H1 (cell line): Measurements from ENCODE around the gene SURF1. TPM values are rescaled to one million over a fixed set of nuclear protein-coding genes. Genes with fewer than 3 reads are reported as not detected.

Source experiments
- CREB1 ChIP-seq: IDR thresholded peaks from 2 replicates; pipeline ENCODE4 v1.6.1; 2012; ENCODE audit warnings: inconsistent platforms
- EGR1 ChIP-seq: IDR thresholded peaks from 2 replicates; pipeline ENCODE4 v1.6.1; 2011; ENCODE audit warnings: low read depth, low read length, borderline replicate concordance
- HDAC2 ChIP-seq, 2 experiments: fragments of 300-600 bp in 1 of 2; sonication (generic) in 1 of 2; IDR thresholded peaks; 2 replicates each; pipeline ENCODE4 v1.6.1; 2011 to 2012; ENCODE audit warnings: low read depth in 2 of 2, low read length in 2 of 2, mild to moderate bottlenecking in 2 of 2, moderate library complexity in 2 of 2, borderline replicate concordance in 1 of 2, inconsistent platforms in 1 of 2
- RFX5 ChIP-seq: IDR thresholded peaks from 2 replicates; pipeline ENCODE4 v1.6.1; 2011; ENCODE audit warnings: low read depth, low read length, improper control_type of control experiment, borderline replicate concordance
- SAP30 ChIP-seq: fragments of 300-600 bp; sonication (generic); IDR thresholded peaks from 2 replicates; pipeline ENCODE4 v1.7.1; 2012; ENCODE audit warnings: low read length, moderate library complexity, mild to moderate bottlenecking, inconsistent platforms; ENCODE audit not compliant: insufficient read depth, insufficient replicate concordance
- polyA plus RNA-seq, 7 experiments: library from polyadenylated mRNA; depleted of rRNA in 3 of 7; stranded (reverse) in 5 of 7; unstranded in 2 of 7; fragments of >200 nt in 5 of 7; fragments of 200-250 nt in 2 of 7; gene quantifications; 1 replicate in 5 of 7; 2 replicates in 1 of 7; 4 replicates in 1 of 7; pipeline versions ENCODE4 v1.2.1 to v1.2.3, GENCODE V29; 2011 to 2013; ENCODE audit warnings: missing spikeins in 2 of 7, mixed read lengths in 2 of 7
- total RNA-seq: library from RNA; stranded (reverse); fragmentation: NEBNext Ultra II Directional; extraction: Animal tissue kit (Norgen Biotek cat#: 25700); gene quantifications from 2 replicates; pipeline ENCODE4 v1.2.1, GENCODE V29; 2021
- TF ChIP-seq, protein P1 (sequence below): fragments of 300-600 bp; sonication (generic); IDR thresholded peaks from 2 replicates; pipeline ENCODE4 v1.7.1; 2012; ENCODE audit warnings: low read length, moderate library complexity, mild to moderate bottlenecking, inconsistent platforms; ENCODE audit not compliant: insufficient replicate concordance

Gene SURF1
- total and polyA plus RNA-seq, 2 of the 8 experiments (the other 6 are each of a cell fraction or from before 2014, with no cell fraction given), result 43.1 to 44.7 TPM

DNA sequence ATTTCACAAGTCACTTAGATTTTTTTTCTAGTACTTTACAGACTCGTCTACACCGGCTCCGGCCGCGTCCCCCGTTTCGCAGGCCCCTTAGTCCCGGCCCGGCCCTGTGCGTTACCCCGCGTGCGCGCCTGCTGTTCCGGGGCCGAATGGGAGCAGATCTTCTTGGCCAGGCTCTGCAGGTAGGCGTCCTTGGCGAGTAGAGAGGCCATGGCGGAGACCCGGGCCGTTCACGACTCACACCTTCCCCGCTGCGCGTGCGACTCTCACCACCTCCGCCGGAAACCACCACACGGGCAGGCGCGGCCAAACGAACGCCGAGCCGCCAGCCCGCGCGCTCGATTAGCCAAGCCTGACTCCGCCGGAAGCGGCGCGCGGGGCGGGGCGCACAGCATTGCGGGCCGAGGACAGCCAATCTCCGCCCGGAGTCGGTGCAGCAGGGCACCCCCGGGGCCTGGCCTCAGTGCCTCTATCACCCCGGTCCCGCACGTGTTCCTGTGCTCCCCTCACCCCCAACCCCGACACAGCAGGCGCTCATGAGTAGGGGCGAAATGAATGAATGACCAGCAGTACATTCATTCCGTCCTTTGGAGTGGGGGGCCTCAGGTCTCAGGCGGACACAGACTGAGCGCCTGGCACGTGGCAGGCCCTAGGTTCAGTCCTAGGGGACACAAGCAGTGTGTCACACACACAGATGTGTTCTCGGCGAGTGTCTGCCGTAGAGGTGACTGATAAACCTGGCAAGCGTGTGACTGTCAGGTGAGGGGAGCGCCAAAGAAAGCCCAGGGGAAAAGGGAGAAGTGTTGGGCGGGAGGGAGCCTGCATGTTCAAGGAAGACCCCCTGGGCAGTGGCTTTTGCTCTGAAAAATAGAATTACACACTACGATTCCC, 20.1 kb downstream of the SURF1 start, which contains the start of gene SURF6 (continued):
- TF ChIP-seq, protein P1, sequence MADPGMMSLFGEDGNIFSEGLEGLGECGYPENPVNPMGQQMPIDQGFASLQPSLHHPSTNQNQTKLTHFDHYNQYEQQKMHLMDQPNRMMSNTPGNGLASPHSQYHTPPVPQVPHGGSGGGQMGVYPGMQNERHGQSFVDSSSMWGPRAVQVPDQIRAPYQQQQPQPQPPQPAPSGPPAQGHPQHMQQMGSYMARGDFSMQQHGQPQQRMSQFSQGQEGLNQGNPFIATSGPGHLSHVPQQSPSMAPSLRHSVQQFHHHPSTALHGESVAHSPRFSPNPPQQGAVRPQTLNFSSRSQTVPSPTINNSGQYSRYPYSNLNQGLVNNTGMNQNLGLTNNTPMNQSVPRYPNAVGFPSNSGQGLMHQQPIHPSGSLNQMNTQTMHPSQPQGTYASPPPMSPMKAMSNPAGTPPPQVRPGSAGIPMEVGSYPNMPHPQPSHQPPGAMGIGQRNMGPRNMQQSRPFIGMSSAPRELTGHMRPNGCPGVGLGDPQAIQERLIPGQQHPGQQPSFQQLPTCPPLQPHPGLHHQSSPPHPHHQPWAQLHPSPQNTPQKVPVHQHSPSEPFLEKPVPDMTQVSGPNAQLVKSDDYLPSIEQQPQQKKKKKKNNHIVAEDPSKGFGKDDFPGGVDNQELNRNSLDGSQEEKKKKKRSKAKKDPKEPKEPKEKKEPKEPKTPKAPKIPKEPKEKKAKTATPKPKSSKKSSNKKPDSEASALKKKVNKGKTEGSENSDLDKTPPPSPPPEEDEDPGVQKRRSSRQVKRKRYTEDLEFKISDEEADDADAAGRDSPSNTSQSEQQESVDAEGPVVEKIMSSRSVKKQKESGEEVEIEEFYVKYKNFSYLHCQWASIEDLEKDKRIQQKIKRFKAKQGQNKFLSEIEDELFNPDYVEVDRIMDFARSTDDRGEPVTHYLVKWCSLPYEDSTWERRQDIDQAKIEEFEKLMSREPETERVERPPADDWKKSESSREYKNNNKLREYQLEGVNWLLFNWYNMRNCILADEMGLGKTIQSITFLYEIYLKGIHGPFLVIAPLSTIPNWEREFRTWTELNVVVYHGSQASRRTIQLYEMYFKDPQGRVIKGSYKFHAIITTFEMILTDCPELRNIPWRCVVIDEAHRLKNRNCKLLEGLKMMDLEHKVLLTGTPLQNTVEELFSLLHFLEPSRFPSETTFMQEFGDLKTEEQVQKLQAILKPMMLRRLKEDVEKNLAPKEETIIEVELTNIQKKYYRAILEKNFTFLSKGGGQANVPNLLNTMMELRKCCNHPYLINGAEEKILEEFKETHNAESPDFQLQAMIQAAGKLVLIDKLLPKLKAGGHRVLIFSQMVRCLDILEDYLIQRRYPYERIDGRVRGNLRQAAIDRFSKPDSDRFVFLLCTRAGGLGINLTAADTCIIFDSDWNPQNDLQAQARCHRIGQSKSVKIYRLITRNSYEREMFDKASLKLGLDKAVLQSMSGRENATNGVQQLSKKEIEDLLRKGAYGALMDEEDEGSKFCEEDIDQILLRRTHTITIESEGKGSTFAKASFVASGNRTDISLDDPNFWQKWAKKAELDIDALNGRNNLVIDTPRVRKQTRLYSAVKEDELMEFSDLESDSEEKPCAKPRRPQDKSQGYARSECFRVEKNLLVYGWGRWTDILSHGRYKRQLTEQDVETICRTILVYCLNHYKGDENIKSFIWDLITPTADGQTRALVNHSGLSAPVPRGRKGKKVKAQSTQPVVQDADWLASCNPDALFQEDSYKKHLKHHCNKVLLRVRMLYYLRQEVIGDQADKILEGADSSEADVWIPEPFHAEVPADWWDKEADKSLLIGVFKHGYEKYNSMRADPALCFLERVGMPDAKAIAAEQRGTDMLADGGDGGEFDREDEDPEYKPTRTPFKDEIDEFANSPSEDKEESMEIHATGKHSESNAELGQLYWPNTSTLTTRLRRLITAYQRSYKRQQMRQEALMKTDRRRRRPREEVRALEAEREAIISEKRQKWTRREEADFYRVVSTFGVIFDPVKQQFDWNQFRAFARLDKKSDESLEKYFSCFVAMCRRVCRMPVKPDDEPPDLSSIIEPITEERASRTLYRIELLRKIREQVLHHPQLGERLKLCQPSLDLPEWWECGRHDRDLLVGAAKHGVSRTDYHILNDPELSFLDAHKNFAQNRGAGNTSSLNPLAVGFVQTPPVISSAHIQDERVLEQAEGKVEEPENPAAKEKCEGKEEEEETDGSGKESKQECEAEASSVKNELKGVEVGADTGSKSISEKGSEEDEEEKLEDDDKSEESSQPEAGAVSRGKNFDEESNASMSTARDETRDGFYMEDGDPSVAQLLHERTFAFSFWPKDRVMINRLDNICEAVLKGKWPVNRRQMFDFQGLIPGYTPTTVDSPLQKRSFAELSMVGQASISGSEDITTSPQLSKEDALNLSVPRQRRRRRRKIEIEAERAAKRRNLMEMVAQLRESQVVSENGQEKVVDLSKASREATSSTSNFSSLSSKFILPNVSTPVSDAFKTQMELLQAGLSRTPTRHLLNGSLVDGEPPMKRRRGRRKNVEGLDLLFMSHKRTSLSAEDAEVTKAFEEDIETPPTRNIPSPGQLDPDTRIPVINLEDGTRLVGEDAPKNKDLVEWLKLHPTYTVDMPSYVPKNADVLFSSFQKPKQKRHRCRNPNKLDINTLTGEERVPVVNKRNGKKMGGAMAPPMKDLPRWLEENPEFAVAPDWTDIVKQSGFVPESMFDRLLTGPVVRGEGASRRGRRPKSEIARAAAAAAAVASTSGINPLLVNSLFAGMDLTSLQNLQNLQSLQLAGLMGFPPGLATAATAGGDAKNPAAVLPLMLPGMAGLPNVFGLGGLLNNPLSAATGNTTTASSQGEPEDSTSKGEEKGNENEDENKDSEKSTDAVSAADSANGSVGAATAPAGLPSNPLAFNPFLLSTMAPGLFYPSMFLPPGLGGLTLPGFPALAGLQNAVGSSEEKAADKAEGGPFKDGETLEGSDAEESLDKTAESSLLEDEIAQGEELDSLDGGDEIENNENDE, result no peak
- TF ChIP-seq EGR1 (peak; percentile 82), HDAC2 (IDR thresholded peaks at IDR 0.05; ENCODE audit: borderline replicate concordance in 1 of 2, low read depth in 2 of 2, low read length in 2 of 2) (0 out of 4 replicates have a peak, but pooled peaks of 1 of the 2 experiments have one; percentile 48), RFX5 (no peak), SAP30 (peak; percentile 63), CREB1 (peak; percentile 75)
